Immature natural killer cell (primary cell): Measurements from ENCODE around the gene NOXO1. TPM values are rescaled to one million over a fixed set of nuclear protein-coding genes. Genes with fewer than 3 reads are reported as not detected.
"Not testable (repeated sequence)": the region's sequence is repeated elsewhere in the genome, so short reads cannot be mapped to it uniquely, and the experiment has no call there.

Experiments used
- DNase-seq, 3 donors: peaks; one replicate each; pipeline ENCODE4 v3.0.0; 2022; ENCODE audit warnings: mixed read lengths in 1 of 3
- H3K27ac Mint-ChIP-seq, 6 donors: one replicate each; pipeline ENCODE4 v1.8.0; 2020; ENCODE audit warnings: mixed read lengths in 6 of 6, mild to moderate bottlenecking in 5 of 6, inconsistent platforms in 4 of 6, moderate library complexity in 3 of 6
- H3K27me3 Mint-ChIP-seq, 3 donors: one replicate each; pipeline ENCODE4 v1.8.0; 2020 to 2021; ENCODE audit warnings: low read depth in 3 of 3, mild to moderate bottlenecking in 3 of 3, mixed read lengths in 3 of 3, moderate library complexity in 3 of 3, inconsistent platforms in 1 of 3
- H3K36me3 Mint-ChIP-seq, 3 donors: one replicate each; pipeline ENCODE4 v1.8.0; 2020; ENCODE audit warnings: mixed read lengths in 3 of 3, inconsistent platforms in 2 of 3, mild to moderate bottlenecking in 2 of 3
- H3K4me1 Mint-ChIP-seq, 2 donors: one replicate each; pipeline ENCODE4 v1.8.0; 2020; ENCODE audit warnings: inconsistent platforms in 2 of 2, mild to moderate bottlenecking in 2 of 2, mixed read lengths in 2 of 2, moderate library complexity in 1 of 2
- H3K4me3 Mint-ChIP-seq, 5 donors: one replicate each; pipeline ENCODE4 v1.8.0; 2020; ENCODE audit warnings: mild to moderate bottlenecking in 5 of 5, mixed read lengths in 5 of 5, inconsistent platforms in 3 of 5, moderate library complexity in 3 of 5
- H3K9me3 Mint-ChIP-seq, 6 donors: one replicate each; pipeline ENCODE4 v1.8.0; 2020; ENCODE audit warnings: mild to moderate bottlenecking in 6 of 6, mixed read lengths in 6 of 6, inconsistent platforms in 4 of 6, moderate library complexity in 3 of 6
- polyA plus RNA-seq, 3 donors: library from polyadenylated mRNA; unstranded; fragments of 300-500 nt; fragmentation: Illumina TruSeq; gene quantifications; one replicate each; pipeline ENCODE4 v1.2.3, GENCODE V29; 2021

Gene NOXO1
- polyA plus RNA-seq, 3 donors from 2014 or later: 0.17 TPM; not detected in 2

- peaks cover 37 to 52% of the 10 kb centered on the region in 2 donors for H3K4me1 Mint-ChIP-seq
Measured at GRCh38 chr16:1962161-1963153, 18.8 kb downstream of the NOXO1 start.

DNA sequence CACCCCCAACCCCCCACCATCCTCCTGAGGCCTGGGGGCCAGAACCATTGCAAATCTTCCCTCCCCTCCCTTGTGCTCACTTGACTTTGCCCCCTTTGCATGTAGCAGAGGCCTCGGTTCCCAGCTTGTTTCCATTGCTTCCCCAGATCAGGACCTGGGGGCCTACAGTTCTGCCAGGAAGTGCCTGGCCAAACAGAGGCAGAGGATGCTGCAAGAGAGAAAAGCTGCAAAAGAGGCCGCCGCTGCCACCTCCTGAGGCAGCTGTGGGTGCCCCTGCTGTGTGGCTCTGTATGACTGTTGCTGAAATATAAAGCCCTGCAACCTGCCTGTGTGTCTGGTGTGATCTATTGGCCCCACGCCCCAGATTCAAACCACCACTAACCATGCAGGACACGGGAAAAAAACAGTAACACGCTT lies 19.6 kb downstream of the NOXO1 start:
- H3K4me3 Mint-ChIP-seq: peak overlapping the region in 1 of 5 donors; percentile 10
- H3K9me3 Mint-ChIP-seq: no peaks in the 10 kb centered on the region
- H3K4me1 Mint-ChIP-seq: peaks cover 37 to 52% of the 10 kb centered on the region in 2 donors
- DNase-seq: no peak
- H3K27me3 Mint-ChIP-seq: peaks cover 13 to 35% (median 16%) of the 10 kb centered on the region in 3 donors
- H3K36me3 Mint-ChIP-seq: peaks cover 8 to 13% (median 11%) of the 10 kb centered on the region in 3 donors
- peak overlapping the region in 3 of 6 donors; percentile 40 to 69 (median 57) for H3K27ac Mint-ChIP-seq

More at GRCh38 chr16:1962161-1963153, 18.8 kb downstream of the NOXO1 start:
- peak overlapping the region in 5 of 6 donors; percentile 40 to 89 (median 73) for H3K27ac Mint-ChIP-seq
- DNase-seq, H3K9me3 Mint-ChIP-seq: not testable (repeated sequence)
- H3K36me3 Mint-ChIP-seq: peaks cover 8 to 13% (median 11%) of the 10 kb centered on the region in 3 donors
- H3K4me3 Mint-ChIP-seq: peak overlapping the region; percentile 48 to 94 (median 92)
- peaks cover 13 to 35% (median 16%) of the 10 kb centered on the region in 3 donors for H3K27me3 Mint-ChIP-seq

GRCh38 chr16:1960665-1961630 lies 20.3 kb downstream of the NOXO1 start:
- Mint-ChIP-seq H3K4me1 (peaks cover 37 to 51% of the 10 kb centered on the region in 2 donors), H3K27ac (peak overlapping the region; percentile 40 to 82 (median 73))

DNA sequence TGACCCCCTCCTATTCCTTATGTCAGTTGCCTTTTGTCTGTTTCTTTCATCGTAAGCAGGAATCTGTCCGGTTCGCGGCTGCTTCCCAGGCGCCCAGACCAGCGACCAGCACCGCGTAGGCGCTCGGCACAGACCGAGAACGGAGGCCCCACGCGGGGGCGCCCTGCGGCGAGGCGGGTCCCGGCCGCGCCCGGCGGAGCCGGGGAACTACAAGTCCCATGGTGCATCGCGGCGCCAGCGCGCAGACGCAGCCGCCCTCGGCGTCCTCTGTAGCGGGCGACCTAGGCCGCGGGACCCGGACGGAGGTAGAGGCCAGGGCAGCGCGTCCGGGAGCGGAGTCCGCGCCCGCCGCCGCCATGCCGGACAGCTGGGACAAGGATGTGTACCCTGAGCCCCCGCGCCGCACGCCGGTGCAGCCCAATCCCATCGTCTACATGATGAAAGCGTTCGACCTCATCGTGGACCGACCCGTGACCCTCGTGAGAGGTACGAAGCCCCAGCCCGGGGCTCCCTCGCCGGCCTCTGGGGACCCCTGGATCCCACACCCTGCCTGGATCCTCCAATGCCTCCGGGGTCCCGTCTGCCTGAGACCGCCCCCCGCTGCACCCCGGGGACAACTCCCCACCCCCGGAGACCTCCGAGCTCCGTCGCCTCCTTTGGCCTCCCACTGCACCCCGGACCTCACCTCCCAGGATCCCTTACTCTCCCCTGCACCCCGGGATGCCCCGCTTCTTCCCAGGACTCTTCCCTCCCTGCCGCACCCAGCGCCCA lies 21.8 kb downstream of the NOXO1 start, which contains the start of gene NDUFB10:
TSS of gene NDUFB10 (plus strand) at position 270 of the 771 bp plus-strand sequence. CDS start at position 357, 87 bp downstream.
- no peaks in the 10 kb centered on the region for H3K9me3 Mint-ChIP-seq
- H3K36me3 Mint-ChIP-seq: peaks cover 8 to 13% (median 11%) of the 10 kb centered on the region in 3 donors
- peak within 1 kb of the TSS; percentile 43 to 82 (median 79) for H3K27ac Mint-ChIP-seq
- peak; percentile 86 to 87 (median 87) for DNase-seq
- peaks cover 25 to 37% of the 10 kb centered on the region in 2 donors for H3K4me1 Mint-ChIP-seq
- peaks cover 8 to 30% (median 11%) of the 10 kb centered on the region in 3 donors for H3K27me3 Mint-ChIP-seq
- H3K4me3 Mint-ChIP-seq: peak within 1 kb of the TSS; percentile 79 to 87 (median 85)

More at GRCh38 chr16:1960665-1961630, 20.3 kb downstream of the NOXO1 start:
- Mint-ChIP-seq H3K27me3 (peaks cover 13 to 35% (median 16%) of the 10 kb centered on the region in 3 donors), H3K9me3 (no peaks in the 10 kb centered on the region), H3K4me3 (peak overlapping the region; percentile 79 to 87 (median 85)), H3K36me3 (peaks cover 8 to 13% (median 11%) of the 10 kb centered on the region in 3 donors)
- DNase-seq: no peak

DNA sequence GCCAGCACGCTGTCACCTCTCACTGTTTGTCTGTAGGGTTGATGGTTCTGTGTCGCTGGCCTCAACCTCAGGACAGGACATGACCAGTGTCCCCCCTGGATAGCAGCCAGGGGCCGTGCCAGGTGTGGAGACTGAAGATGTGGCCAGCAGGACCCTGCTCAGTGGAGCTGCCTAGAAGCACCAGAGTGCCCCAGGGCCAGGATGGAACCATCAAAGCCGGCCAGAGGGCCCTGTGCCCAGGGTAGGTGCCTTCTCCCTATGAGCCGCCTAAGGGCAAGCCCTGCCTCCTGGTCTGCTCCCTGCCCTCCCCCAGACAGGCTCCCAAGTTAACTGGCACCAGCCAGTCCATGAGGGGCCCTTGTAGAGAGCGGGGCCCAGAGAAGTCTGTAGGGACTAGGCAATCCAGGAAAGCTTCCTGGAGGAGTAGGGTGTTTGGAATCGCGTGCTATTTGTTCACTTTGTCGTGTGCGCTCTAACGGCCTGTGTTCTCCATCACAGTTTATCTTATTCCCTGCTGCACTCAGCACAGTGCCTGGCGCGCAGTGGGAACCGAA lies 22.5 kb downstream of the NOXO1 start:
- H3K27ac Mint-ChIP-seq: peak overlapping the region in 1 of 6 donors; percentile 59
- peaks cover 20 to 31% of the 10 kb centered on the region in 2 donors for H3K4me1 Mint-ChIP-seq
- peak overlapping the region; percentile 79 to 87 (median 85) for H3K4me3 Mint-ChIP-seq
- peaks cover 8 to 12% (median 10%) of the 10 kb centered on the region in 3 donors for H3K36me3 Mint-ChIP-seq
- DNase-seq: no peak
- H3K27me3 Mint-ChIP-seq: peaks cover 4 to 26% (median 6%) of the 10 kb centered on the region in 3 donors
- no peaks in the 10 kb centered on the region for H3K9me3 Mint-ChIP-seq

GRCh38 chr16:1958143-1958491 lies 23.2 kb downstream of the NOXO1 start:
- not testable (repeated sequence) for H3K36me3 Mint-ChIP-seq, H3K27ac Mint-ChIP-seq, H3K9me3 Mint-ChIP-seq, H3K4me3 Mint-ChIP-seq, DNase-seq
- Mint-ChIP-seq H3K4me1 (peaks cover 17 to 24% of the 10 kb centered on the region in 2 donors), H3K27me3 (peaks cover 2 to 20% (median 5%) of the 10 kb centered on the region in 3 donors)

DNA sequence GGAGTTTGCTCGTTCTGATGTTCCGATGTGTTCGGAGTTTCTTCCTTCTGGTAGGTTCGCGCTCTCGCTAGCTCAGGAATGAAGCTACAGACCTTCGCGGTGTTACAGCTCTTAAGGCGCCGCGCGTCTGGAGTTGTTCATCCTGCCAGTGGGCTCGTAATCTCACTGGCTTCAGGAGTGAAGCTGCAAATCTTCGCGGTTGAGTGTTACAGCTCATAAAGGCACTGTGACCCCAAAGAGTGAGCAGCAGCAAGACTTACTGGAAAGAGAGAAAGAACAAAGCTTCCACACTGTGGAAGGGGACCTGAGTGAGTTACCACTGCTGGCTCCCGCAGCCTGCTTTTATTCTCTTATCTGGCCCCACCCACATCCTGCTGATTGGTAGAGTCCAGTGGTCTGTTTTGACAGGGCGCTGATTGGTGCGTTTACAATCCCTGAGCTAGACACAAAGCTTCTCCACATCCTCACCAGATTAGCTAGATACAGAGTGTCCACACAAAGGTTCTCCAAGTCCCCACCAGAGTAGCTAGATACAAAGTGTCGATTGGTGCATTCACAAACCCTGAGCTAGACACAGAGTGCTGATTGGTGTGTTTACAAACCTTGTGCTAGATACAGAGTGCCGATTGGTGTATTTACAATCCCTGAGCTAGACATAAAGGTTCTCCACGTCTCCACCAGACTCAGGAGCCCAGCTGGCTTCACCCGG lies 23.7 kb downstream of the NOXO1 start:
- not testable (repeated sequence) for H3K27ac Mint-ChIP-seq, H3K4me3 Mint-ChIP-seq, DNase-seq, H3K9me3 Mint-ChIP-seq, H3K36me3 Mint-ChIP-seq
- Mint-ChIP-seq H3K27me3 (peaks cover 2 to 20% (median 5%) of the 10 kb centered on the region in 3 donors), H3K4me1 (peaks cover 17 to 20% of the 10 kb centered on the region in 2 donors)

DNA sequence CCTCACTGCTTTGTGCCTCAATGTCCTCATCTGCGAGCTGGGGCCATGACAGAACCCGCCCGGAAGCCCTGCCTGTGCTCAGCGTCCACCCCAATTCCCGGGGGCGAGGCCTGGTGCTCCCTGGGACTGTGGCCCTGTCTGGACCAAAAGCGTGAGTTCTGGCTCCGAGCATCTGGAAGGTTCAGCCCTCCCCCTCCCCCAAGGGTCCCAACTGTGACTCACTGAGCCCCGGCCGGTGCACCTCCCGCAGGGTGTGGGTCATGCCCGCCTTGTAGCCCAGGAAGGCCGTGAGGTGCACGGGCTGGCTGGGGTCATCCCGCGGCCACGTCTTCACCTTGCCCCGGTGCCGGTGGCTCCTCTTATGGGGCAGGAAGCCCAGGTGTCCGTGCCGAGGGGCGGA lies 27.5 kb downstream of the NOXO1 start:
- DNase-seq: no peak

DNA sequence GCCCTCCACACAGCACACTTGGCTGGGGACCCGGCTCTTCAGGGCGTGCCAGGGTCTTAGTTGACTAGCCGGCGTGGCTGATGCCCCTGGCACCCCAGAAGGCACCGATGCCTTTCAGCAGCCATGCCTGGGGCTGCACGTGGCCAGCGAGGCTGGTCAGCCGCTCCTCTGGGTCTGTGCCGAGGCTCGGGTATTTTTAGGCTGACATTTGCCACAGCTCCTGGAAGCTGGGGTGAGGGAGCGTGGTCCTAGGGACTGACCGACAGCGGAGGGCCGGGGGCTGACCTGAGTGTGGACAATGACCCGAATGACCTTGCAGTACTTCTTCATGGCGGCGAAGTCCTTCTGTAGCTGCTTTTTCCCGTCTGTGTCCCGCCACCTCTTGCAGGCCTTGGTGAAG lies 30.7 kb downstream of the NOXO1 start:
- Mint-ChIP-seq H3K27ac (no peak overlapping the region), H3K9me3 (no peaks in the 10 kb centered on the region), H3K27me3 (peaks cover 2 to 3% (median 2%) of the 10 kb centered on the region in 3 donors), H3K4me1 (no peaks in the 10 kb centered on the region), H3K36me3 (no peaks in the 10 kb centered on the region), H3K4me3 (no peak overlapping the region)
- no peak for DNase-seq

More for the DNA sequence above, 27.5 kb downstream of the NOXO1 start:
- no peaks in the 10 kb centered on the region for H3K36me3 Mint-ChIP-seq
- H3K27me3 Mint-ChIP-seq: peaks cover 0 to 2% (median 2%) of the 10 kb centered on the region in 3 donors
- H3K4me3 Mint-ChIP-seq: no peak overlapping the region
- no peak overlapping the region for H3K27ac Mint-ChIP-seq
- no peaks in the 10 kb centered on the region for H3K9me3 Mint-ChIP-seq
- H3K4me1 Mint-ChIP-seq: no peaks in the 10 kb centered on the region

- Mint-ChIP-seq H3K4me3 (no peak overlapping the region), H3K27ac (no peak overlapping the region), H3K36me3 (no peaks in the 10 kb centered on the region), H3K9me3 (no peaks in the 10 kb centered on the region), H3K27me3 (peaks cover 2 to 3% (median 2%) of the 10 kb centered on the region in 3 donors), H3K4me1 (no peaks in the 10 kb centered on the region)
- no peak for DNase-seq
Measured at GRCh38 chr16:1950047-1950446, 31.2 kb downstream of the NOXO1 start.

- no peaks in the 10 kb centered on the region for H3K9me3 Mint-ChIP-seq
- H3K4me1 Mint-ChIP-seq: peaks cover 0 to 4% of the 10 kb centered on the region in 2 donors
- no peak for DNase-seq
- no peak overlapping the region for H3K27ac Mint-ChIP-seq
- H3K27me3 Mint-ChIP-seq: peaks cover 2 to 3% (median 3%) of the 10 kb centered on the region in 3 donors
- no peaks in the 10 kb centered on the region for H3K36me3 Mint-ChIP-seq
- no peak overlapping the region for H3K4me3 Mint-ChIP-seq
Measured at GRCh38 chr16:1949507-1949906, 31.8 kb downstream of the NOXO1 start.

- Mint-ChIP-seq H3K9me3 (no peaks in the 10 kb centered on the region), H3K4me1 (peaks cover 9 to 14% of the 10 kb centered on the region in 2 donors), H3K27me3 (peaks cover 0 to 9% (median 3%) of the 10 kb centered on the region in 3 donors), H3K4me3 (no peak overlapping the region), H3K36me3 (no peaks in the 10 kb centered on the region), H3K27ac (no peak overlapping the region)
- no peak for DNase-seq
Measured at GRCh38 chr16:1947369-1947670, 33.9 kb downstream of the NOXO1 start.
